Right lobe of liver (tissue), 4 donors: ENCODE results near the gene FXR2.

Experiments used
- CTCF ChIP-seq, 4 donors: fragments of 200-600 bp in 3 of 4; fragments of 450-650 bp in 1 of 4; IDR thresholded peaks; one replicate each; pipeline versions ENCODE4 v1.5.1 to v1.8.0; 2016 to 2022; ENCODE audit warnings: antibody characterized with exemption in 4 of 4, mild to moderate bottlenecking in 2 of 4
- POLR2A ChIP-seq: fragments of 450-650 bp; IDR thresholded peaks from one replicate; pipeline ENCODE4 v1.6.1; 2017; ENCODE audit warnings: antibody characterized with exemption, mild to moderate bottlenecking
- donor health status: DM: no; HTN: no; CAD: no.
- donor health status: DM: no; HTN: no; CAD: no.
- donor health status: DM: no; HTN: yes; CAD: no.

GRCh38 chr17:7626956-7627249 is 12.2 kb upstream of the FXR2 start:
- TF ChIP-seq CTCF (IDR thresholded peaks at IDR 0.05) (no peak), POLR2A (no peak)
